SIG-M5 (cell line): ENCODE results near the gene METTL5.

Experiments
- DNase-seq: peaks from one replicate; lab custom pipeline; 2025; lab: John Stamatoyannopoulos, UW

Gene METTL5

DNA sequence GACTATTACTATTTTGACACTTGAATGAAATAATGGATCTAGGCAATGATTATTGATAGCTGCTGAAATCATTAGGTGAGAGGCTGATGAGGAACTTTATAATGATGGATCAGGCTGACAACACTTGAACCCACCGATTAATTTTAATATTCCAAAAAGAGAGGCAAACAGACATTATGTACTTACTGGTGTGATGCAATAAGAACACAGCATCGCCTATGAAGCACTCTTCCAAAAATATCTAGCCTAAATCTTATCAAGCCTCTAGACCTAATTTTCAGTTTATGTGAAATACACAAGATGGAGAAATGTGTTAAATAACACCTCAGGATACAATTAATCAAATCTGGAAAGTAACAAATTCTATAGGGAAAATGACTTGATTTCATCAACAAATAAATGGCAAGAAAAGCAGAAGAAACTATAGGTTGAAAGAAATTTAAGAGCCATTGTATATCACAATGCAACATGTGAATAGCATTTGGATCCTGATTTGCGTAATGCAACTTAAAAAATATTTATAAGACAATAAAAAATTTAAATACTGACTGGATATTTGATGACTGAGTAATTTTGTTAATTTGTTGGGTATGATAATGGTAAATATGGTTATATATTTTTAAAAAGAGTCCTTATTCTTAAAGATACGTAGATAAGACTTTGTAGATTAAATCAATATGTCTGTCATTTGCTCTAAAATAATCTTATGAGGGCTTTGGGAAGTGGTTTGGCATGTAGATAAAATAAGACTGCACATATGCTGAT is 43.3 kb downstream of the METTL5 start:
- no peak for DNase-seq

DNA sequence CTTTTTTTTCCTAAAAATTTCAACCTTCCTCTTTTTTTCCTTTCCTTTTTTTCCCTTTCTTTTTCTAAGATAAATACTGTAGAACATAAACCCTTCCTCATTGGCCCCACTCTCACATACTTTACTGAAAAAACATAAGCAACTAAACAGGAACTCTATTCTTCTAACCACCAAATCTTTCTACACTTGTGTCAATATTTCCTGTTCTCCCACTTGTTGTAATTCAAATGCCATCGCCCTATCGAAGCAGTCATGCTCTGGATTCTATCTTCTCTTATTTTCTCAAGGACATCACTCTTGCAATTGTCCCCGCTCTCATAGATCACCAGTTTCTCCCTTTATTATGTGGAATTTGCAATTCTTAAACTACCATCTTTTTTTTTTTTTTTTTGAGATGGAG is 46.3 kb downstream of the METTL5 start:
- DNase-seq: no peak

DNA sequence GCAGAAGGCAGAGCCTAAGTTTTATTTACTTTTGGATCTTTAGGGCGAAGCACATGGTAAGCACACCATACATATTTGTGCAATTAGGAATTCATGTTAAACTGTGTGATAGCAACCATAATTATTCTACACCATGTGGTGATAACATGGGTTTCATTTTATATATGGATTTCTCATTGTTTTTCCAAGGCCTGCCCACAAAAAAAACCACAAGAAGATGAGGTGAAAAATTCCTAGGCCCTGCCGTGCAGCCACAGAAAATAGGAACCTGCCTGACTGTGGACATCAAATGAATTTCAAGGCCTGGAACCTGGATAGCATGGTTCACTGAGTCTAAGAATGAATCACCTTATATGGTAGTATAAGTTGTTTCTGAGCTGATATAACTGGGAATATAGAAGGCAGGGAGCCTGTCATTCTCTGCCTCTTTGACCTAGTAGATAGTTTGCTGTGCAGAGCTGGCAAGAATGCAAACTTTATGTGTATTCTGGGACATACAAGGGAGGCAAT is 48.4 kb downstream of the METTL5 start:
- no peak for DNase-seq

DNA sequence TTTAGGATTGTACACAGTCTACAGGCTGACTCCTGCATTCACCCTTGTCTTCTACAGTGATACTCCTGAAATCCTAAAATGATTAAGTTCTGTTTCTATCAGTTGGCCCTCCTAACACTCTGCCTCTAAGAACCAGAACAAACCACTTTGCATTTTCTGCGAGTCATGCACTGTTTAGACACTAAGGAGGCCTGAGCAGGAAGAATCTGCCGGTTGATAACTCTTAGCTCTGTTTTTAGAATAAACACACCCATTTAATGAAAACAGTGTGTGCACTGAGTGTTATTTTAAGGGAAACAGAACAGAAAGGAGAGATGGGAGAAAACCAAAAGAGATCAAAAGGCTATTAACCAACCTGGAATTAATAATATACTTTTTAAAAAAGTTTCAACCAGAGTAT is 48.9 kb downstream of the METTL5 start:
- no peak for DNase-seq

DNA sequence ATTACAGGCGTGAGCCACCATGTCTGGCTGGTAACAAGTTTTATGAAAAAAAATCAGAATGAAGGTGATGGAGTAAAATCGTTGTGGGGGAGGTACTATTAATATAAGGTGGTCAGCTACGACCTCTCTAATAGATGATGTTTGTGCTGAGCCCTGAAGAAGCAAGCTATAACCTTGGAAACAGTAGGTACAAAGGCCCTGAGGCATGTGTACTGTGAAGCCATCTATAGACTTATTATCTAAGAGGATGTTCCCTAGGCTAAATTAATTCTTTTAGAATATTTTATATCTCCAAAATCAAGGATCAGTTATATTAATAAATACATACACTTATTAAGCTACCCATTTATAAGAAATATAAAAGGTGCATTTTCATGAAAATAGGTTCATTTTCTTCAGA is 49.4 kb downstream of the METTL5 start:
- no peak for DNase-seq

DNA sequence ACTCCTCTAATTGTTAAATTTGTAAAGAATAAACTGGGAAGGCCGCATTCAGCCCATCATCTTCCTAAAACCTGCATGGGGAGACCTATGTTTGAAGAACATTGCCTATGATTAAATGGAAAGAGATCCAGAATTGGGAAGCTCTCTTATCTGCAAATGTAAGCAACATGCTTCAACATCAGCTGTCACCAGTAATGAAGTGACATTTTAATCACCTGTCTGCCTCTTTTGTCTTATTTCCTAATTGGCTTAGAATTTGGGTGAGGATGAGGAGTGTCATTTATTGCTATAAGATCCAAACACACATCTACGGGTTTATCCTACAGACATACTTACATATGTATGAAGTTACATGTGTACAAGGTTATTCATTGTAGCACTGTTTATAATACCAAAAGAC is 52.1 kb downstream of the METTL5 start:
- no peak for DNase-seq

DNA sequence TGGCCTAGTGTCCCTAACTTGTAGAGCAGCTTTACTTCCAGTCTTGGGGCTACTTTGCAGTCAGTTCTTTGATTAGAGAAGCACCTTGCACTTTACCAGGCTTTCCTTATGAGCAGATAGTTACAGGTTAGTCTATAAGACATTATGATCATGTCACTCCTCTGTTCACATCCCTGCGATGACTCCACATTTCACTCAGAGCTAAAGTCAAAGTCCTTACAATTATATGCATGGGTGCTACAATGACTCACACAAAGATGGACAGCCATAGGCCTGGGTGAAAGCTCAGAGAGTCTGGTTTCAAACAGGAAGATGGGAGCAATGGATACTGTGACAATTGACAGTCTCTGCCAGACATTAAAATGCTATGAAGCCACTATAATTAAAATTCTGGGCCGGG is 53.1 kb downstream of the METTL5 start:
- DNase-seq: no peak

DNA sequence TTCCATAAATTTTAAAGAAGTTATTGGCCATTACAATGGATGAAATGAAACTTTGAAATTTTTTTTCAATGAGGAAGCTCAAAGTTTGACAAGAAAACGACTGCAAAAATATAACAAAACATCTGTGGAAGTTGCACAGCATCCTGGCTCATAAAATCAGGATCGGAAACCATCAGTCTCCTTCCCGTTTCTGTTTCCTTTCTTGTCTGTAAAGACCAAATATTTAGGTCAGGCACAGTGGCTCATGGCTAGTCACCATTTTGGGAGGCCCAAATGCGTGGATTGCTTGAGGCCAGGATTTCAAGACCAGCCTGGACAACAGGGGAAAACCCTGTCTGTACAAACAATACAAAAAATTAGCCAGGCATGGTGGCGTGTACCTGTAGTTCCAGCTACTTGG is 53.7 kb downstream of the METTL5 start:
- no peak for DNase-seq

DNA sequence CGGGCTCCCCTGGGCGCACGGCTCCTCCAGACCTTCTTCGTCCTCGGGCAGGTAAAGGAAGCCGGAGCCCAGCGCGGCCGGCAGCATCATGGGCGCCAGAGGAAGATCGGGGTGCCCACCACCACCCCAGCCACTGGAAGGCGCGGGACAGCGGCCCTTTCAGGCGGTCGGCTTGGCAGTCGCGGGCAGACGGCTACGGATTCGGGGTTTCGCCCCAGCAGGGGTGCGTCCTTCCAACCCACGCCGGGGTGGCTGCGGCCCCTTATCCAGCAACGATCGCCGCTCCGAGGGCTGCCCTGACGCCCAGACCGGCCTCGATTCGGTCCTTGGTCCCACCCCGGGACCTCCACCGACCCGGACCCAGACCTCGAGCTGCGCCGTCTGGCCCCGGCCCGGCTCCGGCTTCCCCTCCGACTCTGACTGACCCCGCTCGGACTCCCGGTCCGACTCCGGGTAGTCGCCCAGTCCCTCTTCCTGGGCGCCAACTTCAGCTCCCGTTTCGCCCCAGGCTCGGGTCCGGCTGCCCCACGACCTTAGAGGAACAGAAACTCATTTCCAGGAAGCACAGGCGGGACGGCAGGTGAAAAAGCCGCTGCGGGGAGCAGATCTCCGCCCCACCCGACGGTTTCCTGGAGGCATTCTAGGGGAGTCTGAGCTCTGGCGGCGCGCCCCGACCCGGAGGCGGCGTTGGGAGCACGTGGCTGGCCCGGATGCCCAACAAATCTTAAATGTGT is 56.3 kb downstream of the METTL5 start:
- DNase-seq: no peak

DNA sequence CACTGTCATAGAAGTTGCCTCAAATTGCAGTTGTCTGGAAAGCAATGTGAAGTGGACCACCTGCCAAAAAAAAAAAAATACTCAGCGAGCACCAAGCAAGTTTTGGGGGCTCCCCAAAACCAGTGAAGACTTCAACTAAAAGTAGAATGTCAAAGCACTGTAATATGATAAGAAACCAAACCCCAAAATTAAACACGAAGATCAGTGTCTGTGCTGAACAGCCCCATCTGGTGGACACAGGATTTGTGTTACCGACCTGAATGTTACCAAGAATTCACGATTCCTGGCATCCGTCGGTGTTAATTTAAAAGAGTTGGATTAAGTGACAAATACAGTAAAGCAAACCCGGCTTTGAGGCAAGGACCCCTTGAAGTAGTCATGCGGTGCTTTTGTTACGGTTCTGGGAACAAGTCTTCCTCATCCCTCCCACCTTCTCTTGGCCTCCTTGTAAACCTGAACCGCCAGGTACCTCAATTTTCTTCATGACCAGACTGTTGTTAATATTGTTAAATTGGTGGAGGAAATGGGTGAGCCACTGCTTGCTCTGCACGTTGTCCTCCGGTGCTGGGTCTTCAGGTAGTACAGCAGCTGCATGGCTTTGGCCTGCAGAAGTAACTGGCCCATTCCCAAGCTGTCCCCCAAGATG is 57.3 kb downstream of the METTL5 start:
- DNase-seq: no peak

DNA sequence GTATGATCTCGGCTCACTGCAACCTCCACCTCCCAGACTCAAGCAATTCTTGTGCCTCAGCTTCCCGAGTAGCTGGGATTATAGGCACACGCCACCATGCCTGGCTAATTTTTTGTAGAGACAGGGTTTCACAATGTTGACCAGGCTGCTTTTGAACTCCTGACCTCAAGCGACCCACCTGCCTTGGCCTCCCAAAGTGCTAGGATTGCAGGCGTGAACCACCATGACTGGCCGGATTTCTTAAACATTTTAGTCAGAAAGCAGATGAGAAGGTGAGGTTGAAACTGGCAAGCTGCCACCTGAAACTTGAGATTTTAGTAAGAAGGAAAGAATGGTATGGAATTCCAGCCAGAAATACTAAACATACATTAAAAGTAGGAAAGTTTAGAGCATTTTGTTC is 59.2 kb downstream of the METTL5 start:
- DNase-seq: no peak

DNA sequence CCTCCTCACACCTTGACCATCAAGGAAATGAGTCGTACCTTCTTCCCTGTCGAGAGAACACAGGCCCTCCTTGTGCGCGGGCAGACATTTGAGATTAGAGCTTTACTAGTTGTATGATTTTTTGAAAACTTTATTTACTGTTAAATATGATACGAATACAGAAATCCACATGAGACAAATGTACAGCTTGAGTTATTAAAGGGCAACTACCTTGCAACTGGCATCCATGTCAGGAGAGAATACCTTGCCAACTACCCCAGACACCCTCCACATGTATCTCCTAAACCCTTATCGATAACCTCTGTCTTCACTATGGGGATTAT is 62.8 kb downstream of the METTL5 start:
- no peak for DNase-seq
